PC-3 (cell line): ENCODE results near the gene MAPK12. TPM values are rescaled to one million over a fixed set of nuclear protein-coding genes. Genes with fewer than 3 reads are reported as not detected.

Experiments used
- ATAC-seq: fragments of 200-7000 bp; cut with Tn5 transposase; 2 replicates; pipeline ENCODE4 v1.9.1; 2020; ENCODE audit warnings: mild to moderate bottlenecking, moderate library complexity
- BruUV-seq: library from RNA; stranded (reverse); fragments of 400-500 nt; replicated peaks from 2 replicates; lab custom pipeline; 2021; lab: Mats Ljungman, UMichigan
- CTCF ChIA-PET: fragments of 300-600 bp; sonication (Branson Sonifier 250); formaldehyde crosslinking; loops from one replicate; lab custom pipeline; 2022; ENCODE audit warnings: antibody characterized with exemption; lab: Charles Lee
- POLR2A ChIA-PET: fragments of 300-600 bp; sonication (Branson Sonifier 250); formaldehyde crosslinking; loops from one replicate; lab custom pipeline; 2022; ENCODE audit warnings: antibody characterized with exemption; ENCODE audit not compliant: unreplicated experiment; lab: Charles Lee
- DNase-seq: peaks from one replicate; pipeline ENCODE4 v3.0.0-alpha.2; 2015
- H2AFZ ChIP-seq: fragments of 300-600 bp; sonication (generic); 2 replicates; pipeline ENCODE4 v1.6.0; 2016; ENCODE audit warnings: antibody characterized with exemption, low read length
- H3F3A ChIP-seq: fragments of 300-600 bp; sonication (generic); one replicate; pipeline ENCODE4 v1.6.0; 2017; ENCODE audit warnings: antibody characterized with exemption, low read length, control low read depth, mild to moderate bottlenecking; ENCODE audit not compliant: unreplicated experiment
- H3K27ac ChIP-seq: fragments of 300-600 bp; sonication (generic); 2 replicates; pipeline ENCODE4 v1.5.1; 2016; ENCODE audit warnings: mild to moderate bottlenecking, low read length
- H3K27me3 ChIP-seq: fragments of 300-600 bp; sonication (generic); 2 replicates; pipeline ENCODE4 v1.6.1; 2016; ENCODE audit warnings: low read length, mixed read lengths
- H3K36me3 ChIP-seq: fragments of 300-600 bp; sonication (generic); 2 replicates; pipeline ENCODE4 v1.6.1; 2016; ENCODE audit warnings: low read depth, mixed run types, low read length, mixed read lengths
- H3K4me1 ChIP-seq: fragments of 300-600 bp; sonication (generic); 2 replicates; pipeline ENCODE4 v1.5.1; 2016; ENCODE audit warnings: low read length; ENCODE audit not compliant: insufficient read depth
- H3K4me2 ChIP-seq: fragments of 300-600 bp; sonication (generic); 2 replicates; pipeline ENCODE4 v1.6.0; 2016; ENCODE audit warnings: low read length
- H3K4me3 ChIP-seq: fragments of 300-600 bp; sonication (generic); 2 replicates; pipeline ENCODE4 v1.5.1; 2016; ENCODE audit warnings: mild to moderate bottlenecking, low read length, mixed read lengths
- H3K79me2 ChIP-seq: fragments of 300-600 bp; sonication (generic); 2 replicates; pipeline ENCODE4 v1.6.1; 2017; ENCODE audit warnings: low read length, mixed read lengths
- H3K9ac ChIP-seq: fragments of 300-600 bp; sonication (generic); 2 replicates; pipeline ENCODE4 v1.6.0; 2016; ENCODE audit warnings: mild to moderate bottlenecking, low read length
- H3K9me2 ChIP-seq: fragments of 300-600 bp; sonication (generic); replicated peaks from 2 replicates; pipeline ENCODE4 v1.6.1; 2016; ENCODE audit warnings: mixed run types, low read length, mixed read lengths
- H3K9me3 ChIP-seq: fragments of 300-600 bp; sonication (generic); 2 replicates; pipeline ENCODE4 v1.6.1; 2016; ENCODE audit warnings: low read length, mixed read lengths
- H4K20me1 ChIP-seq: fragments of 300-600 bp; sonication (generic); 2 replicates; pipeline ENCODE4 v1.6.1; 2016; ENCODE audit warnings: low read length, mixed read lengths
- EZH2 ChIP-seq: fragments of 300-600 bp; sonication (generic); IDR thresholded peaks from one replicate; pipeline ENCODE4 v1.6.1; 2017; ENCODE audit warnings: antibody characterized with exemption, mild to moderate bottlenecking, low read length; ENCODE audit not compliant: unreplicated experiment
- EZH2phosphoT487 ChIP-seq: fragments of 300-600 bp; sonication (generic); IDR thresholded peaks from 2 replicates; pipeline ENCODE4 v1.6.1; 2018; ENCODE audit warnings: mild to moderate bottlenecking, antibody characterized with exemption, low read length, borderline replicate concordance
- intact Hi-C: fragments of 100-400 bp; cut with micrococcal nuclease; formaldehyde crosslinking; loops from 2 replicates; pipeline ENCODE4 v1.9.0; 2023
- total RNA-seq: library from RNA; depleted of rRNA; stranded (reverse); fragments of >200 nt; gene quantifications from 2 replicates; pipeline ENCODE4 v1.2.3, GENCODE V29; 2014
- TF ChIP-seq, protein P1 (sequence below): fragments of 300-600 bp; sonication (generic); conservative IDR thresholded peaks from 2 replicates; pipeline ENCODE4 v1.5.1; 2017; ENCODE audit warnings: antibody characterized with exemption, low read depth, mild to moderate bottlenecking, low read length

The MAPK12 gene
- total RNA-seq, 1 experiment from 2014 or later: 22.4 TPM

DNA sequence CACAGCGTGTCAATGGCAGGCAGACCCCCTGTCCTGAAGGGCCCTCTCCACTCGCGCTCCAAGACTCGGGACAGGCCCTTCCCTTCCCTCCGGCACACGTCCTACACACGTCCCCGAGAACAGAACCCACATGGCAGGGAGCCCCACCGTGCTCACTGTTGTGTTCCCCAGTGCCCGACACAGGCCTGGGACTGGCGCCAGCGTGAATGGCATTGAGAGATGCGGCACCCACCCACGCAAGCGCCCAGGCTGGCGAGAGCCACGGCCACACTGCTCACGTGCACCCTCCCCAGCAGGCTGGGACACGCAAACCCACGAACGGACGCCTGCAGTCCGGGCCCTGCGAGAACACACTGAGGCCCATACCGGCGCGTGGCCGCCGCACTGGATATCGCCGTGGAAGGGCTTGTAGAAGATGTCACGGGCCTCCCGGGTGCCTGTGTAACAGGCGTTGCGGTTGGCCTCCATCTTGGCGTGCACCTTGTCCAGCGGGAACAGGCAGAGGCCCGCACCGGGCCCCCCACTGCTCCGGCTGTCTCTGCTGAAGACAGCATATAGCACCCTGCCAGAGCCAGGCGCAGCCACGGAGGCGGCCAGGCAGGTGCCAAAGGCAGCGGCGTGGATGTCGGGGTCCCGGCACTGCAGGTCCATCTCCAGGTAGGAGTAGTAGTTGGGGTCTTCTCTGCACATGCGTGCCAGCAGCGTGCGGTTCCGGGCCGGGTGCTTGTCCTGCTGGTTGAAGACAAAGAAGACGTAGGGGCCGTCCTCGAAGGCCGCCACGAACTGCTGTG lies 27.9 kb upstream of the MAPK12 start:
- CTCF ChIA-PET: no interaction called here
- peaks cover 19% of the 10 kb centered on the region for H3K4me1 ChIP-seq
- no peak for ATAC-seq
- no peak for DNase-seq
- no peak overlapping the region for H3K9ac ChIP-seq
- peaks cover 50% of the 10 kb centered on the region for H3K79me2 ChIP-seq
- POLR2A ChIA-PET: no interaction called here
- H3F3A ChIP-seq: no peaks in the 10 kb centered on the region
- H2AFZ ChIP-seq: no peak overlapping the region
- no peak for TF ChIP-seq EZH2phosphoT487
- H3K27ac ChIP-seq: no peak overlapping the region
- intact Hi-C loops: no loop called here
- H3K9me3 ChIP-seq: no peaks in the 10 kb centered on the region
- BruUV-seq: no TSS peak
- no peaks in the 10 kb centered on the region for H3K36me3 ChIP-seq
- no peak overlapping the region for H3K4me3 ChIP-seq
- H3K9me2 ChIP-seq: no peaks in the 10 kb centered on the region
- no peaks in the 10 kb centered on the region for H4K20me1 ChIP-seq
- H3K27me3 ChIP-seq: no peaks in the 10 kb centered on the region
- H3K4me2 ChIP-seq: no peak overlapping the region

DNA sequence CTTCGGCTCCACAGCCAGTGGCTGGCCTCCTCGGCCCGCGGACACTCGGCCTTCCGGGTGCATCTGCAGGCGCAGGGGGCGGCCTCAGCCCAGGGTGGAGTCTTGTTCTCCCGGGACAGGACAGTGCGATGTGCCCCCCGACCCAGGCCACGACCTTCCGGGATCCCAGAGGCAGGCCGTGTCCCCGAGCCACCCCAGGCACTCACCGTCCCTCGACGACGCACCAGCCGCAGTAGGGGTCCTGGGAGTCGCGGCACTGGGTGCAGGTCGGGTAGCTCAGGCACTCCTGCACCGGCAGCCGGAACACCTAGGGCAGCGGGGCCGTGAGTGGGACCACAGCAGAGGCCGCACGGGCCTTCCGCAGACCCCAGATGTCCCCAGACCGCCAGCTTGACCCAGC lies 26.2 kb upstream of the MAPK12 start:
- no peak overlapping the region for H3K4me3 ChIP-seq
- H3K4me1 ChIP-seq: peaks cover 9% of the 10 kb centered on the region
- H3K4me2 ChIP-seq: no peak overlapping the region
- H3K9ac ChIP-seq: no peak overlapping the region
- DNase-seq (no peak), ATAC-seq (no peak)
- H3K79me2 ChIP-seq: peaks cover 34% of the 10 kb centered on the region
- CTCF ChIA-PET: no interaction called here
- H3K27me3 ChIP-seq: no peaks in the 10 kb centered on the region
- intact Hi-C loops: no loop called here
- H3K9me2 ChIP-seq: no peaks in the 10 kb centered on the region
- no peaks in the 10 kb centered on the region for H3K9me3 ChIP-seq
- TF ChIP-seq EZH2 (no peak), EZH2phosphoT487 (no peak)
- TF ChIP-seq, protein P1, sequence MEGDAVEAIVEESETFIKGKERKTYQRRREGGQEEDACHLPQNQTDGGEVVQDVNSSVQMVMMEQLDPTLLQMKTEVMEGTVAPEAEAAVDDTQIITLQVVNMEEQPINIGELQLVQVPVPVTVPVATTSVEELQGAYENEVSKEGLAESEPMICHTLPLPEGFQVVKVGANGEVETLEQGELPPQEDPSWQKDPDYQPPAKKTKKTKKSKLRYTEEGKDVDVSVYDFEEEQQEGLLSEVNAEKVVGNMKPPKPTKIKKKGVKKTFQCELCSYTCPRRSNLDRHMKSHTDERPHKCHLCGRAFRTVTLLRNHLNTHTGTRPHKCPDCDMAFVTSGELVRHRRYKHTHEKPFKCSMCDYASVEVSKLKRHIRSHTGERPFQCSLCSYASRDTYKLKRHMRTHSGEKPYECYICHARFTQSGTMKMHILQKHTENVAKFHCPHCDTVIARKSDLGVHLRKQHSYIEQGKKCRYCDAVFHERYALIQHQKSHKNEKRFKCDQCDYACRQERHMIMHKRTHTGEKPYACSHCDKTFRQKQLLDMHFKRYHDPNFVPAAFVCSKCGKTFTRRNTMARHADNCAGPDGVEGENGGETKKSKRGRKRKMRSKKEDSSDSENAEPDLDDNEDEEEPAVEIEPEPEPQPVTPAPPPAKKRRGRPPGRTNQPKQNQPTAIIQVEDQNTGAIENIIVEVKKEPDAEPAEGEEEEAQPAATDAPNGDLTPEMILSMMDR: no peak
- POLR2A ChIA-PET: no interaction called here
- no peak overlapping the region for H3K27ac ChIP-seq
- H4K20me1 ChIP-seq: no peaks in the 10 kb centered on the region
- H3K36me3 ChIP-seq: no peaks in the 10 kb centered on the region
- H3F3A ChIP-seq: no peaks in the 10 kb centered on the region
- no peak overlapping the region for H2AFZ ChIP-seq
- BruUV-seq: no TSS peak

DNA sequence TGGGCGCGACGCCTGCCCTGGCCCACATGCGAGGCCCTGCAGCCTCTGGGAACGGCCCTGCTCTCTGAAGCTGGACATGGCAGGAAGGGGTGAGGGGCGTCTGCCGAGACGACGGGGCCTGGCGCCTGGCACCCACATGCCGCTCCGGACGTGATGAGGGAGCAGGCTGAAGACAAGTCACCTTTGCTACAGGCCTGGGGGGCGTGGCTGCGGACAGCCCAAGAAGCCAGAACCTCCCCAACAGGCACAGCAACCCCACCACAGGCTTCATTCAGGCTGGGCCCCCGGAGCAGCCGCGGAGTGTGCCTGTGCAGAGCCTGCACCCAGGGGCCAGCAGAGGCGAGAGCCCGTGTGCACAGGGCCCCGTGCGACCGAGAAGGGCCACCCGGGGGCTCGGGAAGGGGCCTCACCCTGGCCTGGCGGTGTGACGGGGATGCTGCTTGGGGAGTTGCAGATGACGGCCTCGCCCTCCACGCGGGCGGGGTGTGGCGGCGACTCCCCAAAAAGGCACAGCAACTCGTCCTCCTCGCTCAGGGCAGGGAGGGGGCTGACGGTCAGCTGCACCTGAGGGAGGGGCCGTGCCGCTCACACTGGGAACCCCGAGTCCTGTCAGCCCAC lies 25.3 kb upstream of the MAPK12 start:
- TF ChIP-seq EZH2phosphoT487: no peak
- TF ChIP-seq EZH2: no peak
- TF ChIP-seq, protein P1: no peak
- Histone ChIP-seq H3K36me3 (peaks cover 1% of the 10 kb centered on the region; the same call in 1 of the 2 replicates), H3K9me3 (no peaks in the 10 kb centered on the region), H2AFZ (no peak overlapping the region), H3F3A (no peaks in the 10 kb centered on the region), H4K20me1 (no peaks in the 10 kb centered on the region), H3K9ac (no peak overlapping the region), H3K9me2 (no peaks in the 10 kb centered on the region), H3K4me1 (peaks cover 12% of the 10 kb centered on the region), H3K27ac (no peak overlapping the region), H3K4me3 (no peak overlapping the region), H3K79me2 (peaks cover 29% of the 10 kb centered on the region), H3K27me3 (no peaks in the 10 kb centered on the region), H3K4me2 (no peak overlapping the region)
- intact Hi-C loops: no loop called here
- DNase-seq: no peak
- no peak for ATAC-seq
- ChIA-PET CTCF (no interaction called here), POLR2A (no interaction called here)
- BruUV-seq: no TSS peak
